ENCODE results near the gene PYCR2.

Gene PYCR2

GRCh38 chr1:225883616-225884265 is 40.3 kb downstream of the PYCR2 start:
- no peaks in the 10 kb centered on the region for H3K27me3 ChIP-seq (ENCODE audit: low read length)
- no peak overlapping the region for H3K4me3 ChIP-seq (ENCODE audit: insufficient read depth, low read length, poor library complexity, severe bottlenecking)
- no peak overlapping the region for H2AFZ ChIP-seq (ENCODE audit: low read depth, low read length, severe bottlenecking)
- TF ChIP-seq EZH2phosphoT487 (conservative IDR thresholded peaks at IDR 0.05; ENCODE audit: low read length) = no peak
- TF ChIP-seq, protein P1, sequence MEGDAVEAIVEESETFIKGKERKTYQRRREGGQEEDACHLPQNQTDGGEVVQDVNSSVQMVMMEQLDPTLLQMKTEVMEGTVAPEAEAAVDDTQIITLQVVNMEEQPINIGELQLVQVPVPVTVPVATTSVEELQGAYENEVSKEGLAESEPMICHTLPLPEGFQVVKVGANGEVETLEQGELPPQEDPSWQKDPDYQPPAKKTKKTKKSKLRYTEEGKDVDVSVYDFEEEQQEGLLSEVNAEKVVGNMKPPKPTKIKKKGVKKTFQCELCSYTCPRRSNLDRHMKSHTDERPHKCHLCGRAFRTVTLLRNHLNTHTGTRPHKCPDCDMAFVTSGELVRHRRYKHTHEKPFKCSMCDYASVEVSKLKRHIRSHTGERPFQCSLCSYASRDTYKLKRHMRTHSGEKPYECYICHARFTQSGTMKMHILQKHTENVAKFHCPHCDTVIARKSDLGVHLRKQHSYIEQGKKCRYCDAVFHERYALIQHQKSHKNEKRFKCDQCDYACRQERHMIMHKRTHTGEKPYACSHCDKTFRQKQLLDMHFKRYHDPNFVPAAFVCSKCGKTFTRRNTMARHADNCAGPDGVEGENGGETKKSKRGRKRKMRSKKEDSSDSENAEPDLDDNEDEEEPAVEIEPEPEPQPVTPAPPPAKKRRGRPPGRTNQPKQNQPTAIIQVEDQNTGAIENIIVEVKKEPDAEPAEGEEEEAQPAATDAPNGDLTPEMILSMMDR (IDR thresholded peaks at IDR 0.05; ENCODE audit: insufficient read depth, low read length, poor library complexity, severe bottlenecking) = no peak
- no peak overlapping the region for H3K27ac ChIP-seq (ENCODE audit: low read depth, low read length)
- H3K9ac ChIP-seq (ENCODE audit: low read length) = no peak overlapping the region
- H3K79me2 ChIP-seq (ENCODE audit: insufficient read depth, low read length) = no peaks in the 10 kb centered on the region
- no peaks in the 10 kb centered on the region for H3K9me3 ChIP-seq (ENCODE audit: insufficient read depth, low read length)
- H4K20me1 ChIP-seq (ENCODE audit: low read depth, low read length) = no peaks in the 10 kb centered on the region
- H3F3A ChIP-seq (ENCODE audit: insufficient read depth) = no peaks in the 10 kb centered on the region
- no peak overlapping the region for H3K4me2 ChIP-seq (ENCODE audit: low read depth, low read length, poor library complexity, severe bottlenecking)
- H3K9me2 ChIP-seq (replicated peaks; ENCODE audit: insufficient read depth, low read length) = no peaks in the 10 kb centered on the region
- H3K36me3 ChIP-seq (ENCODE audit: low read length) = no peaks in the 10 kb centered on the region

- H3F3A ChIP-seq (ENCODE audit: insufficient read depth) = no peaks in the 10 kb centered on the region
- H3K9me2 ChIP-seq (replicated peaks; ENCODE audit: insufficient read depth, low read length) = no peaks in the 10 kb centered on the region
- no peaks in the 10 kb centered on the region for H4K20me1 ChIP-seq (ENCODE audit: low read depth, low read length)
- H2AFZ ChIP-seq (ENCODE audit: low read depth, low read length, severe bottlenecking) = peak overlapping the region; percentile 97
- peak overlapping the region; percentile 61 for H3K9ac ChIP-seq (ENCODE audit: low read length)
- H3K4me3 ChIP-seq (ENCODE audit: insufficient read depth, low read length, poor library complexity, severe bottlenecking) = peak overlapping the region; percentile 61
- H3K4me2 ChIP-seq (ENCODE audit: low read depth, low read length, poor library complexity, severe bottlenecking) = peak overlapping the region; percentile 77
- H3K27me3 ChIP-seq (ENCODE audit: low read length) = no peaks in the 10 kb centered on the region
- no peak for TF ChIP-seq EZH2phosphoT487 (conservative IDR thresholded peaks at IDR 0.05; ENCODE audit: low read length)
- TF ChIP-seq, protein P1 (IDR thresholded peaks at IDR 0.05; ENCODE audit: insufficient read depth, low read length, poor library complexity, severe bottlenecking) = no peak
- H3K9me3 ChIP-seq (ENCODE audit: insufficient read depth, low read length) = no peaks in the 10 kb centered on the region
- H3K36me3 ChIP-seq (ENCODE audit: low read length) = no peaks in the 10 kb centered on the region
- H3K79me2 ChIP-seq (ENCODE audit: insufficient read depth, low read length) = no peaks in the 10 kb centered on the region
- no peak overlapping the region for H3K27ac ChIP-seq (ENCODE audit: low read depth, low read length)
Measured at GRCh38 chr1:225882694-225883615, 41.1 kb downstream of the PYCR2 start.

DNA sequence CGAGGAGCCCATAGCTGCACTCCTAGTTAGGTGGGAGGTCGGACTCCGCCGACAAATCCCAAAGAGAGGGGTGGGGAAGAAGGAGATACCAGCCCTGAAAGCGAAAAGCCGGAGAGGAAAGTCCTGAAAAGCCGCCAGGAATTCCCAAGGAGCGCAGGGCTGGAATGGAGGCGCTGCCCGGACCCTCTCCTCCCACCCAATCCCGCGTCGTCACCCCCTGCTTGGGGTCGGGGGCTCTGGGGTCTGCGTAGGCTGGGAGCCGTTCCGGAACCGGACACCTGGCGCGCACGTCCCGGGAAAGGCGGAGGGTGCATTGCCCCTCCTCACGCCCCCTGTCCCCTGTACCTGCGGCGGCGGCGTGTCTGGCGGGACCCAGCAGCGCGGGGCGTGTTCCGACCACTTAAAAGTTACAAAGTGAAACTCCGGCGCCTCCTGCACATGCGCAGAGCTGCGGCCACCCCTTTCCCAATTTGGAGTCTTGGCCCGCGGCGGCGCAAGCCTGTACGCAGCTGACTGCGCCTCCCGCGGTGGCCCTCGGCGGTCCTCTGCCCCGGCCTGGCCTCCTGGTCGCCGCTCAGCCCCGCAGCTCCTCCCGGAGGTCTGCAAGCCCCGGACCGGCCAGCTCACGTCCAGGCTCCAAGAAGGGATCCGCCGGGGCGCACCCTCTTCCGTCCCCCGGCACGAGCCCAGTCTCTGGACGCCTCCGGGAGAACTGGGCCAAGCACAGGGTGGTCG is 41.9 kb downstream of the PYCR2 start, which contains the start of gene TMEM63A:
Gene TMEM63A, minus strand, starts transcription at position 422 of the 735 bp plus-strand sequence. CDS start 4,800 bp downstream, outside the sequence.
- Histone ChIP-seq H2AFZ (ENCODE audit: low read depth, low read length, severe bottlenecking) (peak within 1 kb of the TSS; percentile 97), H3K4me3 (ENCODE audit: insufficient read depth, low read length, poor library complexity, severe bottlenecking) (peak within 1 kb of the TSS; percentile 61), H3F3A (ENCODE audit: insufficient read depth) (no peaks in the 10 kb centered on the region), H3K27ac (ENCODE audit: low read depth, low read length) (no peak within 1 kb of the TSS), H3K27me3 (ENCODE audit: low read length) (no peaks in the 10 kb centered on the region), H3K9ac (ENCODE audit: low read length) (peak within 1 kb of the TSS; percentile 61), H4K20me1 (ENCODE audit: low read depth, low read length) (no peaks in the 10 kb centered on the region), H3K79me2 (ENCODE audit: insufficient read depth, low read length) (no peaks in the 10 kb centered on the region), H3K9me2 (replicated peaks; ENCODE audit: insufficient read depth, low read length) (no peaks in the 10 kb centered on the region), H3K36me3 (ENCODE audit: low read length) (no peaks in the 10 kb centered on the region), H3K4me2 (ENCODE audit: low read depth, low read length, poor library complexity, severe bottlenecking) (peak within 1 kb of the TSS; percentile 77), H3K9me3 (ENCODE audit: insufficient read depth, low read length) (no peaks in the 10 kb centered on the region)
- TF ChIP-seq, protein P1 (IDR thresholded peaks at IDR 0.05; ENCODE audit: insufficient read depth, low read length, poor library complexity, severe bottlenecking) = no peak
- TF ChIP-seq EZH2phosphoT487 (conservative IDR thresholded peaks at IDR 0.05; ENCODE audit: low read length) = no peak

All from SU-DHL-6 (cell line).